Activated CD4-positive, alpha-beta T cell treated with anti-CD3 and anti-CD28 coated beads, Interleukin-2, amount 10 ng/mL, durations not matched to agents 24 days and 14 days (primary cell): ENCODE data around the gene TSHZ3. TPM values are rescaled to one million over a fixed set of nuclear protein-coding genes. Genes with fewer than 3 reads are reported as not detected.

ENCODE experiments used
- DNase-seq: peaks from one replicate; pipeline ENCODE4 v3.0.0; 2022
- H3K27ac Mint-ChIP-seq: one replicate; pipeline ENCODE4 v1.8.0; 2022; ENCODE audit warnings: mild to moderate bottlenecking, mixed read lengths
- H3K27me3 Mint-ChIP-seq: one replicate; pipeline ENCODE4 v1.8.0; 2022; ENCODE audit warnings: mixed read lengths
- H3K36me3 Mint-ChIP-seq: one replicate; pipeline ENCODE4 v1.8.0; 2022; ENCODE audit warnings: low read depth, mild to moderate bottlenecking, mixed read lengths
- H3K4me1 Mint-ChIP-seq: one replicate; pipeline ENCODE4 v1.8.0; 2021; ENCODE audit warnings: mixed read lengths
- H3K4me3 Mint-ChIP-seq: one replicate; pipeline ENCODE4 v1.8.0; 2022; ENCODE audit warnings: mild to moderate bottlenecking, moderate library complexity, mixed read lengths
- H3K9me3 Mint-ChIP-seq: one replicate; pipeline ENCODE4 v1.8.0; 2021; ENCODE audit warnings: mixed read lengths
- intact Hi-C: fragments of 100-400 bp; cut with micrococcal nuclease; formaldehyde crosslinking; loops from one replicate; pipeline ENCODE4 v1.15.1; 2023
- total RNA-seq: library from RNA; stranded (reverse); gene quantifications from 2 replicates; pipeline ENCODE4 v1.2.3, GENCODE V29; 2022

The TSHZ3 gene
- total RNA-seq, 1 donor from 2014 or later = 1.6 TPM

DNA sequence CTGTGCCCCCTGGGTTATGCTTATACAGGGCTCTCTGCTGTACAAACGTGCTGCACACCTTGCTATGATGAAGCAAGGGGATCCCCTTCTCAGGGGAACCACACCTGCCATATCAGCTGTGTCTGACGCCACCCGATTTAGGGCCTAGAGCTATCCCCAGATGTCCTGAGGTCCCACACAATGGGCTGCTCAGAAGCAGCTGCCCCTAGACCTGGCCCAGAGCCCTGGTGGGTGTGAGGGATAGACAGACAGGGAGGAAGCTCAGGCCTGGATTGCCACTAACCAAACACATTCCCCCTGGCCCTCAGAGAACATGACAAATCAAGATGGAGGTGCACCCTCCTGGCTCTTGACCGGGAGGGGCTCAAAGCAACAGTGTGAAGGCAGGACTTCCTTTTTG lies 59.3 kb downstream of the TSHZ3 start:
- Mint-ChIP-seq H3K4me3 (no peak overlapping the region), H3K4me1 (peaks cover 4% of the 10 kb centered on the region), H3K27me3 (no peaks in the 10 kb centered on the region), H3K36me3 (no peaks in the 10 kb centered on the region), H3K27ac (no peak overlapping the region), H3K9me3 (peaks cover 4% of the 10 kb centered on the region)
- intact Hi-C loops = no loop called here
- no peak for DNase-seq

DNA sequence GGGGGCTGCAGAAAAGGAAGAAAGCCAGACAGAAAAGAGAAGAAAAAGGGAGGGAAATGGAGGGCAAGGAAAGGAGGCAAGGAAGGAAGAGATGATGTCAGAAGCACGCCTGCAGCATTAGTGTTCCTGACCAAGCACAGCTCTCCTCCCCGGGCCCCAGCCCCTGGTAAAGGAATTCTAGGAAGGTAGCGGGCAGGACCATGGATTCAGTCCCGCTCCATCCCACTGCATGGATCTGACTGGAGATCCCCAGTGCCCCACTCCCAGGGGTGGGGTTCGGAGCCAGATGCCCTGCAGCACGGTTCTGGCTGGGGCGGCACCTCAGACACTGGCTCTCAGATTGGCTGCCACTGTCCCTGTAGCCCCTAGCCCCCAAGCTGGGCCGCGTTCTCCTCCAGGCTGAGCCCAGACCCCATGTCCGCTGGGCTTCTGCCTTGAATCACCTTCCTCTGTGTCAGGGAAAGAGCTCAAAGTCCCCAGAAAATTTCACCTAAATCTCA lies 59.8 kb downstream of the TSHZ3 start:
- DNase-seq = no peak
- peaks cover 4% of the 10 kb centered on the region for H3K9me3 Mint-ChIP-seq
- H3K36me3 Mint-ChIP-seq = no peaks in the 10 kb centered on the region
- intact Hi-C loops = no loop called here
- H3K4me1 Mint-ChIP-seq = peaks cover 4% of the 10 kb centered on the region
- H3K27me3 Mint-ChIP-seq = no peaks in the 10 kb centered on the region
- no peak overlapping the region for H3K27ac Mint-ChIP-seq
- no peak overlapping the region for H3K4me3 Mint-ChIP-seq

DNA sequence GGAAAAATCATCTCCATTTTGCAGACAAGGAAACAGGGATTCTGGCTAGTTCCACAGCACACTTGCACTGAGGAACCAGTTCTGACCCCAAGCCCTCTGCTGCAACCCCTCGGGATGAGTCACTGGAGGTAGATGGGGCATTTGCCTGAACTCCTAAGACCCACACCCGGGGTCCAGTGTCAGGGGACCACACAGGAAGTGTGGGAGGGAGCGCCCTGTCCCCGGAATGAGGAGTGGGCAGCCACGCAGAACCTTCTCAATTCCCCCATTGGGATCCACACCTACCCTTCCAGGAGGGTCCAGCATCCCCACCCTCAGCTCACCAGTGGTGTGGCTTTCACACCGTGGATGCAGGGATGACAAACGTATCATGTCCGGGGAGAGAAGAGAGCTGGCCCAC lies 62.7 kb downstream of the TSHZ3 start:
- Mint-ChIP-seq H3K9me3 (no peaks in the 10 kb centered on the region), H3K36me3 (no peaks in the 10 kb centered on the region), H3K27me3 (no peaks in the 10 kb centered on the region), H3K27ac (no peak overlapping the region), H3K4me3 (no peak overlapping the region), H3K4me1 (peaks cover 4% of the 10 kb centered on the region)
- intact Hi-C loops = no loop called here
- DNase-seq = no peak

DNA sequence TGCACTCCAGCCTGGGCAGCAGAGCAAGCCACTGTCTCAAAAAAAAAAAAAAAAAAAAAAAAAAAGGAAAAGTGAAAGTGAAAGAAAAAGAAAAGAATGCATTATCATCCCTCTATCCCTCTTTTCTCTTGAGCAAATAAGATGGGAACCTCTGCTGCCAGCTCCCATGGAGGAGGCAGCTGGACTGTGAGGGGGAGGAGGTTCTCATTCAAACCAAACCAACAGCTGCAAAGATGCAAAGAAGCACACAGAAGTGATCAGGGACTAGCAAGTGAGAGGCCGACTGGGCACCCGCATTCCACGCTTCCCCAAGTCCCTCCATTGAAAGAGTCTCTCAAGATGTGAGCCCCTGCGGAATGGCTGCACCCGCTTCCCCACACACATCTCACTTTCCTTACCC lies 63.5 kb downstream of the TSHZ3 start:
- peaks cover 4% of the 10 kb centered on the region for H3K4me1 Mint-ChIP-seq
- intact Hi-C loops = no loop called here
- H3K4me3 Mint-ChIP-seq = no peak overlapping the region
- H3K27me3 Mint-ChIP-seq = no peaks in the 10 kb centered on the region
- DNase-seq = no peak
- no peaks in the 10 kb centered on the region for H3K9me3 Mint-ChIP-seq
- no peaks in the 10 kb centered on the region for H3K36me3 Mint-ChIP-seq
- H3K27ac Mint-ChIP-seq = no peak overlapping the region

DNA sequence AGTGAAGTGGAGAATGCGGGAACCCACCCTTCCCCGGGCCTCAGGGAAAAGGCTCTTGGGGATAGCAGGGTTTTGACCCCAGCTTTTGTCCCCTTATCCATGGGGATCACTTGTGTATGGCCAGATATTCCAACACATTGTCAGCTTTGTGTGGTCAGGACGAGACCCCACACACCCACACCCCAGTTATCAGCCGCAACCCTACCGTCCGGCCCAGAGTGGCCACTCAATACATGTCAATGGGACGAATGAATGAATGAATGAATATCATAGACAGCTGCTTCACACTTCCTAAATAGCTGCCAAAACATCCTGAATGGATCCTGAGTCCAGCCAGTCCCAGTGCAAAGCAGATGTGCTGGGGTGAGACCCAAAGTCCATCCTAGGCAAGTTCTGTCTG lies 64.6 kb downstream of the TSHZ3 start:
- H3K27me3 Mint-ChIP-seq = no peaks in the 10 kb centered on the region
- H3K4me1 Mint-ChIP-seq = peaks cover 4% of the 10 kb centered on the region
- H3K27ac Mint-ChIP-seq = no peak overlapping the region
- no peak for DNase-seq
- no peak overlapping the region for H3K4me3 Mint-ChIP-seq
- H3K9me3 Mint-ChIP-seq = no peaks in the 10 kb centered on the region
- intact Hi-C loops = no loop called here
- no peaks in the 10 kb centered on the region for H3K36me3 Mint-ChIP-seq

DNA sequence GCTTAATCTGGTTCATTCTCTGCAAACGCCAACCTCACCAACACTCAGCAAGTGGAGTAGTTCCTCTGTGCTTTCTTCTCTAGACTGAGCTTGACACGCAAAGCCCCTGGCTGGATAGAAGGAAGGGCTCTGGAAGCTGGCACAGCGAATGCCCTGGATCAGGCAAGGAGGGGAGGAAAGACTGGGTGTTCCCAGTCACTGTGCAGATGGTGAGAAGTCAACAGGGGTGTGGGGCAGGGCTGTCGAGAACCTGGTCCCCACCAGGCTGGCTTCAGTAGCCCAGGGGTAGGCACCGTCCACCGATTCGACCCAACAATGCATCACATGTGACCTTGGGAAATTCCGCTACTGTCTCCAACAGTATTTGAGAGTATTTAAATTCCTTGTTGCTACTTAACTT lies 65.5 kb downstream of the TSHZ3 start:
- H3K4me1 Mint-ChIP-seq = peaks cover 4% of the 10 kb centered on the region
- H3K36me3 Mint-ChIP-seq = no peaks in the 10 kb centered on the region
- intact Hi-C loops = no loop called here
- no peaks in the 10 kb centered on the region for H3K9me3 Mint-ChIP-seq
- H3K27me3 Mint-ChIP-seq = no peaks in the 10 kb centered on the region
- no peak overlapping the region for H3K4me3 Mint-ChIP-seq
- no peak for DNase-seq
- no peak overlapping the region for H3K27ac Mint-ChIP-seq

DNA sequence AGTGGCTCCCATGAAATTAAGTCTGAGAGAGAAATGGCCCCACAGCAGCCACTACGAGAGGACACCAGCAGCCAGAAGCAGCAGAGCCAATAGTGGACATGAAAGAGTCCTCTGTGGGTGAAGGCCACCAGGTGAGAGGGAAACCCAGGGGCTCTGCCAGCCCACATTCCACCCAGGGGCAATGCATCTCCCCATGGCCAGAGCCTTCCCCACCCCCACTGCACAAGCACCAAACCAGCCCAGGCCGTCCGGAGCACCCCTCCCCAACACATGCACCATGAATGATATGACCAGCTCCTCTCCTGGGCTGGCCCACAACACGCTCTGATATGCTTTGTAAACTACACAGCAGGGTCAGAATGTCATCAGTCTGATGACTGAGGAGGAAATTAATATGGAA lies 66.9 kb downstream of the TSHZ3 start:
- Mint-ChIP-seq H3K9me3 (no peaks in the 10 kb centered on the region), H3K27ac (no peak overlapping the region), H3K4me1 (peaks cover 4% of the 10 kb centered on the region), H3K27me3 (no peaks in the 10 kb centered on the region), H3K4me3 (no peak overlapping the region), H3K36me3 (no peaks in the 10 kb centered on the region)
- intact Hi-C loops = no loop called here
- no peak for DNase-seq

DNA sequence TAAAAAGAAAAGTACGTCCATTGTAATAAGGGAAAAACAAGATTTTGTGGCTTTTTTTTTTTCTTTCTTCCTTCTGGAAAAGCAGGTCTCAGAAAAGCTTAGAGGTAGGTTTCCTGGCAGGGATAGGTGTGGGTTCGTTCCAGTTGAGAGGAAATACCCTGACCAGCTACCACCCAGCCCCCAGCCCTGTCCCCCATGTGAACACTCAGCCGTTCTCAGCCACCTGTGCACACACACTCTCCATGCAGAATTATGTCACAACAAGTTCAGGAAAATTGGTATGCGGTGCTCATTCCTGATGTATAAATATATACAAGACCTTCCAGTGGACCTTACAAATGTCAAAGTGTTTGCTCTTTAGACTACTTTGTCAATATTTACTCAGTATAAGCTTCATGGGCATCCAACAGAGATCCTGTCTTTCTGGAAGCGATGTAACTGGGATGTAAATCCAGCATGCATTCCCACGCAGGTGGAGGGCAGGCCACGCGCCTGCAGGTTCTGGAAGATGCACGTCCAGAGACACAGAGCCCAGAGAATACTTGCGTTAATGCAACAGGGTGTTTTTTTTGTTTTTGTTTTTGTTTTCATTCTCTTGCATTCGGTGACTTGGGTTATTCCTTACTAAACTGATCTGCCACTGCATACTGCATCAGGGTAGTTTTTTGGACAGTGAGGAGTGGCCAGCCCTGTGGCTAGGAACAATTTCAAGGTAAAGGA lies 68.8 kb downstream of the TSHZ3 start:
- no peak for DNase-seq
- Mint-ChIP-seq H3K27me3 (no peaks in the 10 kb centered on the region), H3K27ac (no peak overlapping the region), H3K4me1 (no peaks in the 10 kb centered on the region), H3K9me3 (no peaks in the 10 kb centered on the region), H3K4me3 (no peak overlapping the region), H3K36me3 (no peaks in the 10 kb centered on the region)
- intact Hi-C loops = no loop called here

DNA sequence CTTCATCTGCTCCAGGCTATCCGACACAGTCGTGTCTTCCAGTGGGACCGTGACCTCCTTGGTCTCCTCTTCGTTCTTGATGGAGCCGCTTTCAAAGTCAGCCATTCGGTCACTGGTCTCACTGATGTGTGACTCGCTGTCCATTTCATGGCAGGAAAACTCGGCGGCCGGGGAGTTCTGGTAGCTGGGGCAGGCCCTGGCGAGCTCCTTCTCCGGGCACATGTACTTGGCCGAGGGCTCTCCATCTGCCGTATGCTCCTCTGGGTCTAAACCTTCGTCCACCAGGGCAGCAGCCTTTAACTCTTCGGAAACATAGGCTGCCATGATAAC lies 69.8 kb downstream of the TSHZ3 start:
- no peaks in the 10 kb centered on the region for H3K4me1 Mint-ChIP-seq
- intact Hi-C loops = no loop called here
- H3K9me3 Mint-ChIP-seq = no peaks in the 10 kb centered on the region
- no peaks in the 10 kb centered on the region for H3K27me3 Mint-ChIP-seq
- no peak overlapping the region for H3K4me3 Mint-ChIP-seq
- H3K27ac Mint-ChIP-seq = no peak overlapping the region
- H3K36me3 Mint-ChIP-seq = no peaks in the 10 kb centered on the region
- no peak for DNase-seq

DNA sequence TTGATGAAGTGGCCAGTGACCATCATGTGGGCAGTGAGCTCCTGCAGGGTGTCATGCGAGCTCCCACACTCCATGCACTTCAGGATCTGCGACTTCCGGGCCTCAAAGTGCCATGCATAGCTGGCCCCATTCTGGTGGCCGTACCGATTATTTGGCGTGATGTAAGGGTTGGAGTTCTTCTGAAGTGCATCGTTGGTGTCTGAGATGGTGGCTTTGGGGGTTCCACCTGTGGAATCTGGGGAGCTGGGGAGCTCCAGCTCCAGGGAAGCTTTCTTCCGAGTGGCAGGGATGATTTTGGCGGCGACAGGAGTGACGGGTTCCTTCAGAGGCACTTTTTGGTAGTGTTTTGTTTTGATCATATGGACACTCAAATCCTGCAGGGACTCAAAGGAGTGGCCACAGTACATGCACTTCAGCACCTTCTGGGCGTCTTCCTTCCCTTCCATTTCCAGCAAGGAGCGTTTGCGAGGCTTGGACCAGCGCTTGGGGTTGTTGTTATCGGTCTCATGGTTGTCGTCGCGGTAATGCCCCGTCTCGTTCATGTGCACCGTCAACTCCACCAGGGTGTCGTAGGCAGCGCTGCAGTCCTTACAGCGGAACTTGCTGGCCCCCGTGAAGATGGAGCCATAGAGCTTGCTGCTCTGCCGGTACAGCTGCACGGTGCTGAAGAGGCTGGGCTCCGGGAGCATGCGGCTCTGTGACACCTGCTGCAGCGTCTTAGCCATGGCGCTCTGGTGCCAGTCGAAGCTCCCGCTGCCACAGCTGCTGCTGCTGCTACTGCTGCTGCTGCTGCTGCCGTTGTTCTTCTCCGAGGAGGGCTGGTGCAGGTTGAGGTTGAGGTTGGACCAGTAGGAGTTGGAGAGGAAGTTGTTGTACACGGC lies 70.4 kb downstream of the TSHZ3 start:
- H3K9me3 Mint-ChIP-seq = no peaks in the 10 kb centered on the region
- no peak overlapping the region for H3K4me3 Mint-ChIP-seq
- H3K36me3 Mint-ChIP-seq = no peaks in the 10 kb centered on the region
- H3K4me1 Mint-ChIP-seq = no peaks in the 10 kb centered on the region
- no peak for DNase-seq
- H3K27ac Mint-ChIP-seq = no peak overlapping the region
- H3K27me3 Mint-ChIP-seq = no peaks in the 10 kb centered on the region
- intact Hi-C loops = no loop called here

DNA sequence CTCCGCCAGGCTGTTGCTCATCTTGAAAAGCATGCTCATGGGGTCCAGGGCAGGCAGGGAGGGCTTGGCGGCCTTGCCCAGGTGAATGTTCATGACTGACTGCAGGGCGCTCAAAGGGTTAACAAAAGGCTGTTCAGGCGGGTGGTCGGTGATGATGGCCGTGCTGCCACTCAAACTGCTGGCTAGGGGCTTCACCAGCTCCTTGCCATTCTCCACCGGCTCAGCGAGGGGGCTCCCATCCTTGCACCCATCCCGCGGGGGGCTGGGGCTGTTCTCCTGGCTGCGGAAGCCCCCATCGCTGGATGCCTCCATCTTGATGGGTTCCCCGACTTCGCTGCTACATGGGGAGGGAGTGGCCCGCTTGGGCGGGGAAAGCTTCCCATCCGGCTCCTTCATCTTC lies 71.7 kb downstream of the TSHZ3 start:
- Mint-ChIP-seq H3K4me3 (no peak overlapping the region), H3K27ac (no peak overlapping the region), H3K4me1 (no peaks in the 10 kb centered on the region), H3K36me3 (no peaks in the 10 kb centered on the region), H3K9me3 (no peaks in the 10 kb centered on the region), H3K27me3 (no peaks in the 10 kb centered on the region)
- no peak for DNase-seq
- intact Hi-C loops = no loop called here

DNA sequence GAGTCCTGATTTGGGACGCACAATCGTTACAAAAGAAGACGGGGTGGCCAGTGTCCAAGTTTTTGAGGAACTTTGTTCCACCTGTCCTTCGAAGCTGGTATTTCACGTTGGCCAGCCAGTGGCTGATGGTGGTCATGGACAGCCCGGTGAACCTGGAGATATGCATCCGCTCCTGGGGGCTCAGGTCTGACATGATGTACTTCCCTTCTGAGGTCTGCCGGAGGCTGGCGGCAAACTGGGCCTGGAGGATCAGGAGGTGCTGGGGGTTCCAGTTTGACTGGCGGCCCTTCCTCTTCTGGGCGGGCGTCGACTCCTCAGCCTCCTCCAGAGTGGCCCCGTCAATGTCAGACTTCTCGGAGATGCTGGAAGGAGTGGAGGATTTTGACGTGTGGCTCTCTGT lies 72.4 kb downstream of the TSHZ3 start:
- Mint-ChIP-seq H3K4me1 (no peaks in the 10 kb centered on the region), H3K27ac (no peak overlapping the region), H3K4me3 (no peak overlapping the region), H3K36me3 (no peaks in the 10 kb centered on the region), H3K27me3 (no peaks in the 10 kb centered on the region), H3K9me3 (no peaks in the 10 kb centered on the region)
- intact Hi-C loops = no loop called here
- no peak for DNase-seq

DNA sequence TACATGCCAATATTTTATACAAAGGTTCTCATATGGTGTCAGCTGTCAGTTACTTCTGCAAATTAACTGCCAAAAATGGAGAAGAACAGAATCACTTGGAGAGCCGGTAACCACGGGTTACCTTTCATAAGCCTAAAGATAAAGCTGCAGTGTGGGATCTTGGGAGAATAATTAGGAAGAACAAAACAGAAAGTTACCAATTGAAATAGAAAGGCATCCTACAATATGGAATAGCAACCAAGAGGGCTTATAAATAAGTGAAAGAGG lies 74.2 kb downstream of the TSHZ3 start:
- H3K4me1 Mint-ChIP-seq = no peaks in the 10 kb centered on the region
- H3K27ac Mint-ChIP-seq = no peak overlapping the region
- DNase-seq = no peak
- no peaks in the 10 kb centered on the region for H3K9me3 Mint-ChIP-seq
- H3K27me3 Mint-ChIP-seq = no peaks in the 10 kb centered on the region
- intact Hi-C loops = no loop called here
- H3K36me3 Mint-ChIP-seq = no peaks in the 10 kb centered on the region
- no peak overlapping the region for H3K4me3 Mint-ChIP-seq

DNA sequence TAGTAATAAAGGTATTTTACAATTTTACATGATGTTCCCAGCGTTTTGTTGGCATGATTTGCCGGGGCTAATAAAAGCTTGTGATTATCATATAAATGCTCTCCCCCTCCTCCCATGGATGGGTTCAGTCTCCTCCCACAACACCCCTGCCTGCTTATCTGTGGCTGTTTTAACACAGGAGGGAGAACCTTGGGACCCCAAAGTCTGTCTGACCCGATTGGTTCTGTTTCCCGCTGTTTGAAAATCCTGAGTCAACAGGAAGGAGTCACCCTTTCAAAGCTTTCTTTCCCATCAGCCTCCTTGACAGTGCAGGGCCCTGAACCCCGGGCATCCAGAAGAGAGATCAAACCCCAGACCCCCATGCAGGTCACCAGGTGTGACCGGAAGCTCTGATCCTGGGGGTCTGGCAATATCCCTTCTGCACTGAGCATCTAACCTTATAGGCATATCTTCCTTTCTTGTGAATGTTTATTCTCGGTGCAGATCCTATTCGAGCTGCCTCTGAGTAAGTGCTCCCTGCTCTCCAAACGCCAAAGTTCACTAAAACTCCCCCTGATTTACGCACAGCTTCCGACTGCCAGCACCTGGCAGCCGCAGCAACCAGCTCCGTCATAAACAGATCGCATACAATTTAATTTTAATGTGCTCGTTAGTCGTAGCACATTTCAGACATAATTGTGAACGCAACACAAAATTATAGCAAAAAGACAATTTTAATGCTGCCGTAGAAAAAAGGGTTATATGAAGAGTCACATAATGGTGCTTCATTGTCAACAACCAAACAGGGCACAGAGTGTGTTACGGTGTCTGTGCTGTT lies 74.8 kb downstream of the TSHZ3 start:
- DNase-seq = no peak
- no peaks in the 10 kb centered on the region for H3K4me1 Mint-ChIP-seq
- no peaks in the 10 kb centered on the region for H3K27me3 Mint-ChIP-seq
- H3K4me3 Mint-ChIP-seq = no peak overlapping the region
- H3K9me3 Mint-ChIP-seq = no peaks in the 10 kb centered on the region
- H3K27ac Mint-ChIP-seq = no peak overlapping the region
- H3K36me3 Mint-ChIP-seq = no peaks in the 10 kb centered on the region
- intact Hi-C loops = no loop called here
